Colonic mucosa (tissue), 4 donors: ENCODE data around the gene CAMSAP3. TPM values are rescaled to one million over a fixed set of nuclear protein-coding genes. Genes with fewer than 3 reads are reported as not detected.

Experiments used
- DNase-seq: peaks from one replicate; pipeline ENCODE4 v3.0.0-alpha.2; 2020
- H3K27ac ChIP-seq: fragments of 200-600 bp; one replicate; pipeline ENCODE4 v1.8.0; 2021
- H3K27me3 ChIP-seq: fragments of 200-600 bp; one replicate; pipeline ENCODE4 v1.8.0; 2021
- H3K36me3 ChIP-seq: fragments of 200-600 bp; one replicate; pipeline ENCODE4 v1.8.0; 2021
- H3K4me1 ChIP-seq: fragments of 200-600 bp; one replicate; pipeline ENCODE4 v1.8.0; 2021; ENCODE audit warnings: mild to moderate bottlenecking
- H3K4me3 ChIP-seq: fragments of 200-600 bp; one replicate; pipeline ENCODE4 v1.8.0; 2021
- H3K9ac ChIP-seq, 2 donors: one replicate each; pipeline ENCODE4 v1.7.0; 2013; ENCODE audit warnings: control low read depth in 2 of 2, low read depth in 2 of 2, low read length in 2 of 2
- H3K9me3 ChIP-seq: fragments of 200-600 bp; one replicate; pipeline ENCODE4 v1.8.0; 2021
- intact Hi-C: fragments of 100-400 bp; cut with DNase I; formaldehyde crosslinking; loops from one replicate; pipeline ENCODE4 v1.14.1; 2022
- total RNA-seq, 2 donors: library from RNA; stranded (reverse); fragmentation: NEBNext Ultra II Directional in 1 of 2; extraction: Animal tissue kit (Norgen Biotek cat#: 25700) in 1 of 2; gene quantifications; one replicate each; pipeline ENCODE4 v1.2.1, GENCODE V29; 2021
- TF ChIP-seq, protein P1 (sequence below): fragments of 200-600 bp; IDR thresholded peaks from one replicate; pipeline ENCODE4 v1.8.0; 2022; ENCODE audit warnings: antibody characterized with exemption, mild to moderate bottlenecking
- donor health status: healthy.
- donor health status: DM: no; HTN: no; CAD: no.
- donor health status: DM: no; HTN: no; CAD: no.

The CAMSAP3 gene, protein sequence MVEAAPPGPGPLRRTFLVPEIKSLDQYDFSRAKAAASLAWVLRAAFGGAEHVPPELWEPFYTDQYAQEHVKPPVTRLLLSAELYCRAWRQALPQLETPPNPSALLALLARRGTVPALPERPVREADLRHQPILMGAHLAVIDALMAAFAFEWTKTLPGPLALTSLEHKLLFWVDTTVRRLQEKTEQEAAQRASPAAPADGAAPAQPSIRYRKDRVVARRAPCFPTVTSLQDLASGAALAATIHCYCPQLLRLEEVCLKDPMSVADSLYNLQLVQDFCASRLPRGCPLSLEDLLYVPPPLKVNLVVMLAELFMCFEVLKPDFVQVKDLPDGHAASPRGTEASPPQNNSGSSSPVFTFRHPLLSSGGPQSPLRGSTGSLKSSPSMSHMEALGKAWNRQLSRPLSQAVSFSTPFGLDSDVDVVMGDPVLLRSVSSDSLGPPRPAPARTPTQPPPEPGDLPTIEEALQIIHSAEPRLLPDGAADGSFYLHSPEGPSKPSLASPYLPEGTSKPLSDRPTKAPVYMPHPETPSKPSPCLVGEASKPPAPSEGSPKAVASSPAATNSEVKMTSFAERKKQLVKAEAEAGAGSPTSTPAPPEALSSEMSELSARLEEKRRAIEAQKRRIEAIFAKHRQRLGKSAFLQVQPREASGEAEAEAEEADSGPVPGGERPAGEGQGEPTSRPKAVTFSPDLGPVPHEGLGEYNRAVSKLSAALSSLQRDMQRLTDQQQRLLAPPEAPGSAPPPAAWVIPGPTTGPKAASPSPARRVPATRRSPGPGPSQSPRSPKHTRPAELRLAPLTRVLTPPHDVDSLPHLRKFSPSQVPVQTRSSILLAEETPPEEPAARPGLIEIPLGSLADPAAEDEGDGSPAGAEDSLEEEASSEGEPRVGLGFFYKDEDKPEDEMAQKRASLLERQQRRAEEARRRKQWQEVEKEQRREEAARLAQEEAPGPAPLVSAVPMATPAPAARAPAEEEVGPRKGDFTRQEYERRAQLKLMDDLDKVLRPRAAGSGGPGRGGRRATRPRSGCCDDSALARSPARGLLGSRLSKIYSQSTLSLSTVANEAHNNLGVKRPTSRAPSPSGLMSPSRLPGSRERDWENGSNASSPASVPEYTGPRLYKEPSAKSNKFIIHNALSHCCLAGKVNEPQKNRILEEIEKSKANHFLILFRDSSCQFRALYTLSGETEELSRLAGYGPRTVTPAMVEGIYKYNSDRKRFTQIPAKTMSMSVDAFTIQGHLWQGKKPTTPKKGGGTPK
- total RNA-seq = 10 to 100 TPM; 41.1 to 55.4 TPM

DNA sequence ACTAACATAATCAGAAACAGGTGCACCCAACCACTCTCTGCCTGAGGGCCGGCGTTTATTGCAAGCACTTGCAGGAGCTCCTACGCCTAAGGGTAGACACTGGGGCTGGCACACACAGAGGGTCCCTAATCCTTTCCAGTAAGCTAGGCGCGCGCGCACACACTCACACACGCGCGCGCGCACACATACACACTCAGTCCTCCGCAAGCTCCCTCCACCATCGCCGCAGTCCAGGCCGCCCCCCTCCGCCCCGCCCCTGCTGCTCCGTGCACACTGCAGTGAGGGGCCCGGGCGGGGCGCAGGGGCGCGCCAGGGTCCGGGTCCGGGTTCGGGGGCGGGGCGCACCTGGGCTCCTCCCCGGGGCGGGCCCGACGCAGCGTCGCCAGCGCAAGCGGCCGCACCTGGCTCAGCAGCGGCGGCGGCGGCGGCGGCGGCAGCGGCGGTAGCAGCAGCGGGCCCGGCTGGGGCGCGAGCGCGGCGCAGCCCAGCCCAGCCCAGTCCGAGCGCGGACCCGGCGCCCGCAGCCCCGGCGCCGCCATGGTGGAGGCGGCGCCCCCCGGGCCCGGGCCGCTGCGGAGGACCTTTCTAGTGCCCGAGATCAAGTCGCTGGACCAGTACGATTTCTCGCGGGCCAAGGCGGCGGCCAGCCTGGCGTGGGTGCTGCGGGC lies at the start of gene CAMSAP3:
Gene CAMSAP3 (plus strand): TSS at position 398 of the 668 bp plus-strand sequence. CDS start 140 bp downstream, at position 538.
- no peaks in the 10 kb centered on the region for H3K9me3 ChIP-seq
- peak within 1 kb of the TSS; percentile 65 for H3K4me3 ChIP-seq
- peak; percentile 66 for DNase-seq
- peak within 1 kb of the TSS; percentile 44 to 68 for H3K9ac ChIP-seq
- intact Hi-C loops = no loop called here
- H3K4me1 ChIP-seq = no peaks in the 10 kb centered on the region
- H3K27me3 ChIP-seq = peaks cover 9% of the 10 kb centered on the region
- TF ChIP-seq, protein P1, sequence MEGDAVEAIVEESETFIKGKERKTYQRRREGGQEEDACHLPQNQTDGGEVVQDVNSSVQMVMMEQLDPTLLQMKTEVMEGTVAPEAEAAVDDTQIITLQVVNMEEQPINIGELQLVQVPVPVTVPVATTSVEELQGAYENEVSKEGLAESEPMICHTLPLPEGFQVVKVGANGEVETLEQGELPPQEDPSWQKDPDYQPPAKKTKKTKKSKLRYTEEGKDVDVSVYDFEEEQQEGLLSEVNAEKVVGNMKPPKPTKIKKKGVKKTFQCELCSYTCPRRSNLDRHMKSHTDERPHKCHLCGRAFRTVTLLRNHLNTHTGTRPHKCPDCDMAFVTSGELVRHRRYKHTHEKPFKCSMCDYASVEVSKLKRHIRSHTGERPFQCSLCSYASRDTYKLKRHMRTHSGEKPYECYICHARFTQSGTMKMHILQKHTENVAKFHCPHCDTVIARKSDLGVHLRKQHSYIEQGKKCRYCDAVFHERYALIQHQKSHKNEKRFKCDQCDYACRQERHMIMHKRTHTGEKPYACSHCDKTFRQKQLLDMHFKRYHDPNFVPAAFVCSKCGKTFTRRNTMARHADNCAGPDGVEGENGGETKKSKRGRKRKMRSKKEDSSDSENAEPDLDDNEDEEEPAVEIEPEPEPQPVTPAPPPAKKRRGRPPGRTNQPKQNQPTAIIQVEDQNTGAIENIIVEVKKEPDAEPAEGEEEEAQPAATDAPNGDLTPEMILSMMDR = no peak
- H3K27ac ChIP-seq = no peak within 1 kb of the TSS
- H3K36me3 ChIP-seq = no peaks in the 10 kb centered on the region

DNA sequence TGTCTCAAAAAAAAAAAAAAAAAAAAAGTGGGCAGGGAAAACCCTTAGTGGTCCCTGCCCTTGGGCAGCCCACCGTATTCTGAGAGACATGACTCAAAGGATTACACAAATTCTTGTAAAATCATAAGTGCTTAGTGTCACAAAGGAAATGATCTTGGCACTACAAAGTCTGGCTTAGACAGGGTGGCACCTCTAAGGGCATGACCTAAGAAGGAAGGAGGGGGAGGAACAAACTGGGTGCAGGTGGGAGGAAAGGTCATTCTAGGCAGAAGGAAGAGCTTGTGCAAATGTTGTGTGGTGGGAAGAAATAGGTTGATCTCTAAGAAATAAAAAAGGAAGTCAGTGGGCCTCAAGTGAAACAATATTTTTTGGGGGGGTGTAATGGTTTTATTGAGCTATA lies 49.8 kb upstream of the CAMSAP3 start:
- H3K36me3 ChIP-seq = peaks cover 22% of the 10 kb centered on the region
- H3K9ac ChIP-seq = no peak overlapping the region
- no peaks in the 10 kb centered on the region for H3K27me3 ChIP-seq
- no peaks in the 10 kb centered on the region for H3K9me3 ChIP-seq
- H3K4me3 ChIP-seq = no peak overlapping the region
- H3K4me1 ChIP-seq = no peaks in the 10 kb centered on the region
- H3K27ac ChIP-seq = no peak overlapping the region
- TF ChIP-seq, protein P1 = no peak
- intact Hi-C loops = no loop called here
- DNase-seq = no peak

DNA sequence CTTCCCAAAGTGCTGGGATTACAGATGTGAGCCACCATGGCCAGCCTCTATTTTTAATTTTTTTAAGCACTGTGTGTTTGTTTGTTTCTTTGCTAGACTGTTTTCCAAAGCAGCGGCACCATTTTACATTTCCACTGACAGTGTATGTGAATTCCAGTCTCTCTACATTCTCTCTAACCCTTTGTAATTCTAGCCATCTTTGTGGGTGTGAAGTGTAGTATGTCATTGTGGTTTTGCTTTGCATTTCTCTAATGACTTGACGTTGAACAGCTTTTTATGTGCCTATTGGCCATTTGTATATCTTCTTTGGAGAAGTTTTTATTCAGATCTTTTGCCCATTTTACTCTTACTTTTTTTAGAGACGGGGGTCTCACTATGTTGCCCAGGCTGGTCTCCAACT lies 48.5 kb upstream of the CAMSAP3 start:
- DNase-seq = no peak
- no peaks in the 10 kb centered on the region for H3K9me3 ChIP-seq
- H3K4me1 ChIP-seq = no peaks in the 10 kb centered on the region
- TF ChIP-seq, protein P1 = no peak
- H3K36me3 ChIP-seq = peaks cover 12% of the 10 kb centered on the region
- H3K27me3 ChIP-seq = no peaks in the 10 kb centered on the region
- intact Hi-C loops = no loop called here
- no peak overlapping the region for H3K9ac ChIP-seq
- H3K27ac ChIP-seq = no peak overlapping the region
- no peak overlapping the region for H3K4me3 ChIP-seq

DNA sequence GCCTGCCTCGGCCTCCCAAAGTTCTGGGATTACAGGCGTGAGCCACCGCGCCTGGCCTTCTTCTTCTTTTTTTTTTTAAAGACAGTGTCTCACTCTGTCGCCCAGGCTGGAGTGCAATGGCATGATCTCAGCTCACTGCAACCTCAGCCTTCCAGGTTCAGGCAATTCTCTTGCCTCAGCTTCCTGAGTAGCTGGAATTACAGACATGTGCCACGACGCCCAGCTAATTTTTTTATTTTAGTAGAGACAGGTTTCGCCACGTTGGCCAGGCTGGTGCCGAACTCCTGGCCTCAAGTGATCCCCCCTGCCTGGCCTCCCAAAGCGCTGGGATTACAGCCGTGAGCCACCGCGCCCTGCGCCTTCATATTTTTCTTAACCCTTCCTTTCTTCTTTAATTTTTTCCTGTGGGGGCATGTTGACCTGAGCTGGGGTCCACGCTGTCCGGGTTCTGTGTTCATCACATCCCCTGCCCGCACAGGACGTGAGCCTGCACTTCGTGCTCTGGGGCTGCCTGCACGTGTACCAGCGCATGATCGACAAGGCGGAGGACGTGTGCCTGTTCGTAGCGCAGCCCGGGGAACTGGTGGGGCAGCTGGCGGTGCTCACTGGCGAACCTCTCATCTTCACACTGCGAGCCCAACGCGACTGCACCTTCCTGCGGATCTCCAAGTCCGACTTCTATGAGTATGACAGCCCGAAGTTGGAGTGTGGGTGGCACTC lies 46.1 kb upstream of the CAMSAP3 start:
- peaks cover under 1% of the 10 kb centered on the region for H3K36me3 ChIP-seq
- no peak for DNase-seq

More for the DNA sequence above, 46.1 kb upstream of the CAMSAP3 start:
- H3K4me1 ChIP-seq = no peaks in the 10 kb centered on the region
- H3K27ac ChIP-seq = no peak overlapping the region
- H3K9me3 ChIP-seq = no peaks in the 10 kb centered on the region
- intact Hi-C loops = no loop called here
- TF ChIP-seq, protein P1 = no peak
- no peak overlapping the region for H3K9ac ChIP-seq
- no peaks in the 10 kb centered on the region for H3K27me3 ChIP-seq
- no peak overlapping the region for H3K4me3 ChIP-seq
